ENCODE results near the gene KCNH1.

DNA sequence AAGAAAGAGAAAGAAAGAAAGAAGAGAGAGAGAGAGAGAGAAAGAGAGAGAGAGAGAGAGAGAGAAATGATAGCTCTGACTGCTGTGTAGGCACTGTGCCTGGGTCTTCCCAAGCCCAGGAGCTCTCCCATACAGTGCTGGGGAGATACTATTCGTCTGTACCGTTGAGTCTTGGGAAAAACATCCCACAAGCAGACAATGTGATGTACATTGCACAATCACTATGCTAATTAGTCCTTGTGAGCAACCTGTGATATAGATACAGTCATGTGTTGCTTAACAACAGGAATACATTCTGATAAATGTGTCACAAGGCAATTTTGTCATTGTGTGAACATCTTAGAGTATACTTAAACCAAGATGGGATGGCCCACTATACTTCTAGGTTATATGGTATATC is 424.2 kb downstream of the KCNH1 start:
- TF ChIP-seq POLR2A (IDR thresholded peaks at IDR 0.05): no peak
- TF ChIP-seq, protein P1, sequence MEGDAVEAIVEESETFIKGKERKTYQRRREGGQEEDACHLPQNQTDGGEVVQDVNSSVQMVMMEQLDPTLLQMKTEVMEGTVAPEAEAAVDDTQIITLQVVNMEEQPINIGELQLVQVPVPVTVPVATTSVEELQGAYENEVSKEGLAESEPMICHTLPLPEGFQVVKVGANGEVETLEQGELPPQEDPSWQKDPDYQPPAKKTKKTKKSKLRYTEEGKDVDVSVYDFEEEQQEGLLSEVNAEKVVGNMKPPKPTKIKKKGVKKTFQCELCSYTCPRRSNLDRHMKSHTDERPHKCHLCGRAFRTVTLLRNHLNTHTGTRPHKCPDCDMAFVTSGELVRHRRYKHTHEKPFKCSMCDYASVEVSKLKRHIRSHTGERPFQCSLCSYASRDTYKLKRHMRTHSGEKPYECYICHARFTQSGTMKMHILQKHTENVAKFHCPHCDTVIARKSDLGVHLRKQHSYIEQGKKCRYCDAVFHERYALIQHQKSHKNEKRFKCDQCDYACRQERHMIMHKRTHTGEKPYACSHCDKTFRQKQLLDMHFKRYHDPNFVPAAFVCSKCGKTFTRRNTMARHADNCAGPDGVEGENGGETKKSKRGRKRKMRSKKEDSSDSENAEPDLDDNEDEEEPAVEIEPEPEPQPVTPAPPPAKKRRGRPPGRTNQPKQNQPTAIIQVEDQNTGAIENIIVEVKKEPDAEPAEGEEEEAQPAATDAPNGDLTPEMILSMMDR (IDR thresholded peaks at IDR 0.05): no peak
